ENCODE measurements around the gene CARHSP1.
"Not testable (repeated sequence)": the region's sequence is repeated elsewhere in the genome, so short reads cannot be mapped to it uniquely, and the experiment has no call there.

The CARHSP1 gene

GRCh38 chr16:8853611-8854010 lies 15.2 kb downstream of the CARHSP1 start:
- DNase-seq, result no peak

- no peak for DNase-seq
Measured at GRCh38 chr16:8853150-8853549, 15.7 kb downstream of the CARHSP1 start.

- DNase-seq, result no peak
Measured at GRCh38 chr16:8852534-8852933, 16.3 kb downstream of the CARHSP1 start.

GRCh38 chr16:8851761-8852403 lies 16.9 kb downstream of the CARHSP1 start:
- no peak for DNase-seq

GRCh38 chr16:8850279-8850885 lies 18.4 kb downstream of the CARHSP1 start:
- peak; percentile 66 for DNase-seq

GRCh38 chr16:8849411-8850011 lies 19.3 kb downstream of the CARHSP1 start:
- DNase-seq, result no peak

GRCh38 chr16:8848939-8849391 lies 19.8 kb downstream of the CARHSP1 start:
- DNase-seq, result peak; percentile 79

- no peak for DNase-seq
Measured at GRCh38 chr16:8848231-8848938, 20.4 kb downstream of the CARHSP1 start.

GRCh38 chr16:8847623-8848022 lies 21.2 kb downstream of the CARHSP1 start:
- DNase-seq, result no peak

- no peak for DNase-seq
Measured at GRCh38 chr16:8847145-8847544, 21.7 kb downstream of the CARHSP1 start.

GRCh38 chr16:8846401-8846932 lies 22.3 kb downstream of the CARHSP1 start:
- no peak for DNase-seq

- no peak for DNase-seq
Measured at GRCh38 chr16:8845699-8846298, 23.0 kb downstream of the CARHSP1 start.

- not testable (repeated sequence) for DNase-seq
Measured at GRCh38 chr16:8843296-8843695, 25.5 kb downstream of the CARHSP1 start.

GRCh38 chr16:8842016-8842415 lies 26.8 kb downstream of the CARHSP1 start:
- not testable (repeated sequence) for DNase-seq

GRCh38 chr16:8837594-8837993 lies 31.2 kb downstream of the CARHSP1 start:
- not testable (repeated sequence) for DNase-seq

GRCh38 chr16:8836797-8837196 lies 32.0 kb downstream of the CARHSP1 start:
- DNase-seq, result not testable (repeated sequence)

- DNase-seq, result no peak
Measured at GRCh38 chr16:8832717-8833105, 36.1 kb downstream of the CARHSP1 start.

GRCh38 chr16:8831871-8832716 lies 36.7 kb downstream of the CARHSP1 start:
- no peak for DNase-seq

GRCh38 chr16:8831450-8831849 lies 37.4 kb downstream of the CARHSP1 start:
- DNase-seq, result no peak

- DNase-seq, result peak; percentile 28
Measured at GRCh38 chr16:8828541-8829165, 40.2 kb downstream of the CARHSP1 start.

- no peak for DNase-seq
Measured at GRCh38 chr16:8826278-8826879, 42.4 kb downstream of the CARHSP1 start.
